H9 (cell line): Measurements from ENCODE around the gene PEX14. TPM values are rescaled to one million over a fixed set of nuclear protein-coding genes. Genes with fewer than 3 reads are reported as not detected.

Experiments used
- DNase-seq: peaks from one replicate; pipeline ENCODE4 v3.0.0-alpha.2; 2017
- H2AFZ ChIP-seq: one replicate; pipeline ENCODE4 v1.6.1; 2013; ENCODE audit warnings: mild to moderate bottlenecking, low read length, control low read depth, moderate library complexity
- H2AK5ac ChIP-seq: 2 replicates; pipeline ENCODE4 v1.6.1; 2013; ENCODE audit warnings: low read length, control low read depth, mixed read lengths; ENCODE audit not compliant: insufficient read length
- H2BK120ac ChIP-seq: one replicate; pipeline ENCODE4 v1.6.1; 2013; ENCODE audit warnings: low read depth, mild to moderate bottlenecking, low read length, control low read depth, inconsistent platforms; ENCODE audit not compliant: poor library complexity, severe bottlenecking
- H2BK12ac ChIP-seq: 2 replicates; pipeline ENCODE4 v1.6.1; 2013; ENCODE audit warnings: low read length, control low read depth, mixed read lengths, low read depth; ENCODE audit not compliant: insufficient read length
- H2BK15ac ChIP-seq: 2 replicates; pipeline ENCODE4 v1.6.1; 2013; ENCODE audit warnings: low read depth, low read length, control low read depth
- H2BK20ac ChIP-seq: one replicate; pipeline ENCODE4 v1.6.1; 2013; ENCODE audit warnings: low read depth, mild to moderate bottlenecking, low read length, control low read depth, inconsistent platforms; ENCODE audit not compliant: poor library complexity, severe bottlenecking
- H2BK5ac ChIP-seq: 2 replicates; pipeline ENCODE4 v1.6.1; 2013; ENCODE audit warnings: low read length, control low read depth, mixed read lengths; ENCODE audit not compliant: insufficient read length
- H3K14ac ChIP-seq: 2 replicates; pipeline ENCODE4 v1.6.1; 2013; ENCODE audit warnings: low read length, control low read depth; ENCODE audit not compliant: insufficient read depth
- H3K18ac ChIP-seq: 2 replicates; pipeline ENCODE4 v1.6.1; 2013; ENCODE audit warnings: low read depth, mild to moderate bottlenecking, mixed read lengths, low read length, control low read depth; ENCODE audit not compliant: insufficient read length
- H3K23ac ChIP-seq: 2 replicates; pipeline ENCODE4 v1.6.1; 2013; ENCODE audit warnings: low read length, control low read depth, mixed read lengths, low read depth; ENCODE audit not compliant: insufficient read length
- H3K23me2 ChIP-seq: 2 replicates; pipeline ENCODE4 v1.6.1; 2013; ENCODE audit warnings: low read depth, mild to moderate bottlenecking, mixed read lengths, low read length, control low read depth; ENCODE audit not compliant: insufficient read length, poor library complexity, severe bottlenecking
- H3K27ac ChIP-seq: 2 replicates; pipeline ENCODE4 v1.5.1; 2013; ENCODE audit warnings: low read length, control low read depth, mixed read lengths, low read depth; ENCODE audit not compliant: insufficient read length
- H3K27me3 ChIP-seq: 2 replicates; pipeline ENCODE4 v1.6.1; 2013; ENCODE audit warnings: low read length, control low read depth, inconsistent platforms; ENCODE audit not compliant: insufficient read depth
- H3K4ac ChIP-seq: 2 replicates; pipeline ENCODE4 v1.6.1; 2013; ENCODE audit warnings: low read depth, mild to moderate bottlenecking, control low read depth, inconsistent platforms, low read length, moderate library complexity
- H3K4me1 ChIP-seq: 2 replicates; pipeline ENCODE4 v1.6.1; 2013; ENCODE audit warnings: low read length, control low read depth, inconsistent platforms; ENCODE audit not compliant: insufficient read depth
- H3K4me2 ChIP-seq: 2 replicates; pipeline ENCODE4 v1.6.1; 2013; ENCODE audit warnings: low read length, control low read depth, mixed read lengths; ENCODE audit not compliant: insufficient read length, insufficient read depth
- H3K56ac ChIP-seq: 2 replicates; pipeline ENCODE4 v1.6.1; 2013; ENCODE audit warnings: low read depth, mild to moderate bottlenecking, mixed read lengths, low read length, control low read depth; ENCODE audit not compliant: insufficient read length
- H3K79me1 ChIP-seq: 2 replicates; pipeline ENCODE4 v1.6.1; 2013; ENCODE audit warnings: low read depth, mild to moderate bottlenecking, moderate library complexity, low read length, control low read depth, inconsistent platforms; ENCODE audit not compliant: insufficient read depth, poor library complexity, severe bottlenecking
- H3K79me2 ChIP-seq: 2 replicates; pipeline ENCODE4 v1.6.1; 2013; ENCODE audit warnings: low read length, control low read depth, inconsistent platforms; ENCODE audit not compliant: insufficient read depth
- H3K9ac ChIP-seq: 2 replicates; pipeline ENCODE4 v1.6.1; 2013; ENCODE audit warnings: low read length, control low read depth, mixed read lengths; ENCODE audit not compliant: insufficient read length; ENCODE audit errors: extremely low read depth
- H3K9me3 ChIP-seq: one replicate; pipeline ENCODE4 v1.6.1; 2013; ENCODE audit warnings: low read depth, low read length, inconsistent platforms; ENCODE audit not compliant: control insufficient read depth
- H3T11ph ChIP-seq: one replicate; pipeline ENCODE4 v1.6.1; 2013; ENCODE audit warnings: mild to moderate bottlenecking, low read length, control low read depth, inconsistent platforms
- H4K20me1 ChIP-seq: one replicate; pipeline ENCODE4 v1.6.1; 2013; ENCODE audit not compliant: control insufficient read depth, insufficient read length, insufficient read depth
- H4K5ac ChIP-seq: 2 replicates; pipeline ENCODE4 v1.6.1; 2013; ENCODE audit warnings: low read depth, mild to moderate bottlenecking, mixed read lengths, low read length, control low read depth; ENCODE audit not compliant: insufficient read length
- H4K8ac ChIP-seq: replicated peaks from 2 replicates; pipeline ENCODE4 v1.6.1; 2013; ENCODE audit warnings: low read length, control low read depth, mixed read lengths, low read depth; ENCODE audit not compliant: insufficient read length
- H4K91ac ChIP-seq: 2 replicates; pipeline ENCODE4 v1.6.1; 2013; ENCODE audit warnings: low read depth, mild to moderate bottlenecking, moderate library complexity, mixed read lengths, low read length, control low read depth; ENCODE audit not compliant: insufficient read length
- H3K27ac Mint-ChIP-seq, 3 experiments: 2 replicates in 2 of 3; 3 replicates in 1 of 3; pipeline ENCODE4 v1.8.0; 2020 to 2021; ENCODE audit warnings: mixed read lengths in 3 of 3, mild to moderate bottlenecking in 1 of 3, moderate library complexity in 1 of 3
- H3K27me3 Mint-ChIP-seq: 2 replicates; pipeline ENCODE4 v1.8.0; 2021; ENCODE audit warnings: low read depth, mild to moderate bottlenecking, moderate library complexity, mixed read lengths
- H3K36me3 Mint-ChIP-seq, 3 experiments: 2 replicates in 2 of 3; 3 replicates in 1 of 3; pipeline ENCODE4 v1.8.0; 2020 to 2021; ENCODE audit warnings: low read depth in 3 of 3, mixed read lengths in 3 of 3; ENCODE audit not compliant: insufficient read depth in 1 of 3
- H3K4me1 Mint-ChIP-seq, 2 experiments: 2 replicates each; pipeline ENCODE4 v1.8.0; 2020; ENCODE audit warnings: mixed read lengths in 2 of 2
- H3K4me3 Mint-ChIP-seq, 2 experiments: 2 replicates in 1 of 2; 3 replicates in 1 of 2; pipeline ENCODE4 v1.8.0; 2020 to 2021; ENCODE audit warnings: mild to moderate bottlenecking in 2 of 2, mixed read lengths in 2 of 2, moderate library complexity in 1 of 2
- H3K9me3 Mint-ChIP-seq, 2 experiments: 2 replicates in 1 of 2; 3 replicates in 1 of 2; pipeline ENCODE4 v1.8.0; 2020; ENCODE audit warnings: mild to moderate bottlenecking in 2 of 2, mixed read lengths in 2 of 2, moderate library complexity in 1 of 2
- CTCF ChIP-seq: fragments of 200-600 bp; sonication (generic); conservative IDR thresholded peaks from 3 replicates; pipeline ENCODE4 v1.8.0; 2021; ENCODE audit warnings: antibody characterized with exemption, mild to moderate bottlenecking
- WGBS: extraction: QIAGEN DNeasy Blood & Tissue Kit; methylation state at CpG from one replicate; pipeline ENCODE4 v1.1.7; 2013; ENCODE audit warnings: missing lambda C conversion rate, low lambda C conversion rate, mixed read lengths; ENCODE audit not compliant: insufficient read length; ENCODE audit errors: extremely low coverage; 5-methylcytosine and 5-hydroxymethylcytosine counted together
- total RNA-seq: library from RNA; stranded (reverse); gene quantifications from 2 replicates; pipeline ENCODE4 v1.2.1, GENCODE V29; 2021

The PEX14 gene
- total RNA-seq, 1 experiment from 2014 or later: 23.9 TPM

GRCh38 chr1:10634075-10634427 lies 159.3 kb downstream of the PEX14 start:
- H3K27ac Mint-ChIP-seq: no peak overlapping the region
- H3K23me2 ChIP-seq: no peaks in the 10 kb centered on the region
- H3K23ac ChIP-seq: no peak overlapping the region
- no peak overlapping the region for H4K8ac ChIP-seq
- no peak overlapping the region for H2BK15ac ChIP-seq
- H3K27me3 Mint-ChIP-seq: peaks cover 10% of the 10 kb centered on the region
- no peaks in the 10 kb centered on the region for H3K79me1 ChIP-seq
- no peak overlapping the region for H3K4me2 ChIP-seq
- no CpG with 5 or more reads among the region's 8 CpGs for WGBS
- H3K4ac ChIP-seq: no peak overlapping the region
- no peak for DNase-seq
- H2BK12ac ChIP-seq: no peak overlapping the region
- H2AK5ac ChIP-seq: no peak overlapping the region
- no peaks in the 10 kb centered on the region; the same call in 1 of the 2 replicates for H3K4me1 ChIP-seq
- no peak overlapping the region for H3K27ac ChIP-seq
- no peak overlapping the region for H4K91ac ChIP-seq
- H3K9me3 ChIP-seq: no peaks in the 10 kb centered on the region
- H4K20me1 ChIP-seq: no peaks in the 10 kb centered on the region
- no peak overlapping the region for H3K56ac ChIP-seq
- H4K5ac ChIP-seq: no peak overlapping the region
- H2BK5ac ChIP-seq: no peak overlapping the region
- peak overlapping the region; percentile 20; the same call in 1 of the 2 replicates for H3K14ac ChIP-seq
- peaks cover 0 to 6% (median 5%) of the 10 kb centered on the region in 3 experiments; a peak in 2 of 7 replicates for H3K36me3 Mint-ChIP-seq
- H2AFZ ChIP-seq: no peak overlapping the region
- H3K9ac ChIP-seq: no peak overlapping the region
- H2BK20ac ChIP-seq: no peak overlapping the region
- H2BK120ac ChIP-seq: no peak overlapping the region
- no peaks in the 10 kb centered on the region for H3K79me2 ChIP-seq
- no peaks in the 10 kb centered on the region; the same call in 1 of the 2 replicates for H3K27me3 ChIP-seq
- no peak overlapping the region for H3T11ph ChIP-seq
- H3K4me3 Mint-ChIP-seq: no peak overlapping the region
- H3K18ac ChIP-seq: no peak overlapping the region
- H3K9me3 Mint-ChIP-seq: no peaks in the 10 kb centered on the region
- H3K4me1 Mint-ChIP-seq: peaks cover 24 to 42% of the 10 kb centered on the region in 2 experiments
- no peak for TF ChIP-seq CTCF
